ENCODE data around the gene PHLDA1. TPM values are rescaled to one million over a fixed set of nuclear protein-coding genes. Genes with fewer than 3 reads are reported as not detected.
A peak's percentile ranks its signal among the peaks of the same experiment; 100 is the strongest.

Gene PHLDA1
- total and polyA plus RNA-seq, 9 of the 15 experiments (the other 6 are each of a cell fraction or from before 2014, with no cell fraction given): 0.15 to 2.9 (median 0.54) TPM

GRCh38 chr12:76031414-76032042 is at the start of gene PHLDA1 (continued):
- TF ChIP-seq CREB3 (tag; conservative IDR thresholded peaks at IDR 0.05; ENCODE audit: low read depth) (no peak), MAFF (IDR thresholded peaks at IDR 0.05; ENCODE audit: low read length) (no peak), PTRF (tag; IDR thresholded peaks at IDR 0.05) (no peak), USF2 (CRISPR knock-in tag; IDR thresholded peaks at IDR 0.05) (no peak), ZNF318 (IDR thresholded peaks at IDR 0.05; ENCODE audit: borderline replicate concordance in 1 of 2, low read depth in 1 of 2) (no peak), SIN3A (IDR thresholded peaks at IDR 0.05; ENCODE audit: borderline replicate concordance in 2 of 2, control insufficient read depth in 1 of 2, low read depth in 2 of 2, low read length in 2 of 2) (peak in 1 of 2 experiments; percentile 61; a peak in 1 of 4 replicates), LCOR (CRISPR knock-in tag; IDR thresholded peaks at IDR 0.05) (0 out of 2 replicates have a peak, but pooled peaks have one; percentile 23), ZC3H8 (IDR thresholded peaks at IDR 0.05) (no peak), HBP1 (CRISPR knock-in tag; IDR thresholded peaks at IDR 0.05) (no peak), ZNF512 (tag; IDR thresholded peaks at IDR 0.05) (no peak), ZBTB17 (CRISPR knock-in tag; IDR thresholded peaks at IDR 0.05) (no peak), ZNF431 (CRISPR knock-in tag; IDR thresholded peaks at IDR 0.05) (peak; percentile 66; the same call in 1 of the 2 replicates), EWSR1 (IDR thresholded peaks at IDR 0.05; ENCODE audit: borderline replicate concordance, low read depth, partially characterized antibody) (no peak), ZNF695 (CRISPR knock-in tag; IDR thresholded peaks at IDR 0.05) (no peak)

All from K562 (cell line).